KBM-7 (cell line): ENCODE data around the gene PCDH7.

Experiments
- DNase-seq: peaks from one replicate; pipeline ENCODE4 v3.0.0-alpha.2; 2015
- in situ Hi-C: fragments of 300-500 bp; cut with MboI; formaldehyde crosslinking; loops from 2 replicates; pipeline ENCODE4 v1.14.3; 2020; ENCODE audit warnings: low sequenced_read_pairs, low pct_unique_long_range_greater_than_20kb, mixed read lengths

The PCDH7 gene, protein sequence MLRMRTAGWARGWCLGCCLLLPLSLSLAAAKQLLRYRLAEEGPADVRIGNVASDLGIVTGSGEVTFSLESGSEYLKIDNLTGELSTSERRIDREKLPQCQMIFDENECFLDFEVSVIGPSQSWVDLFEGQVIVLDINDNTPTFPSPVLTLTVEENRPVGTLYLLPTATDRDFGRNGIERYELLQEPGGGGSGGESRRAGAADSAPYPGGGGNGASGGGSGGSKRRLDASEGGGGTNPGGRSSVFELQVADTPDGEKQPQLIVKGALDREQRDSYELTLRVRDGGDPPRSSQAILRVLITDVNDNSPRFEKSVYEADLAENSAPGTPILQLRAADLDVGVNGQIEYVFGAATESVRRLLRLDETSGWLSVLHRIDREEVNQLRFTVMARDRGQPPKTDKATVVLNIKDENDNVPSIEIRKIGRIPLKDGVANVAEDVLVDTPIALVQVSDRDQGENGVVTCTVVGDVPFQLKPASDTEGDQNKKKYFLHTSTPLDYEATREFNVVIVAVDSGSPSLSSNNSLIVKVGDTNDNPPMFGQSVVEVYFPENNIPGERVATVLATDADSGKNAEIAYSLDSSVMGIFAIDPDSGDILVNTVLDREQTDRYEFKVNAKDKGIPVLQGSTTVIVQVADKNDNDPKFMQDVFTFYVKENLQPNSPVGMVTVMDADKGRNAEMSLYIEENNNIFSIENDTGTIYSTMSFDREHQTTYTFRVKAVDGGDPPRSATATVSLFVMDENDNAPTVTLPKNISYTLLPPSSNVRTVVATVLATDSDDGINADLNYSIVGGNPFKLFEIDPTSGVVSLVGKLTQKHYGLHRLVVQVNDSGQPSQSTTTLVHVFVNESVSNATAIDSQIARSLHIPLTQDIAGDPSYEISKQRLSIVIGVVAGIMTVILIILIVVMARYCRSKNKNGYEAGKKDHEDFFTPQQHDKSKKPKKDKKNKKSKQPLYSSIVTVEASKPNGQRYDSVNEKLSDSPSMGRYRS (N-terminal part only)

DNA sequence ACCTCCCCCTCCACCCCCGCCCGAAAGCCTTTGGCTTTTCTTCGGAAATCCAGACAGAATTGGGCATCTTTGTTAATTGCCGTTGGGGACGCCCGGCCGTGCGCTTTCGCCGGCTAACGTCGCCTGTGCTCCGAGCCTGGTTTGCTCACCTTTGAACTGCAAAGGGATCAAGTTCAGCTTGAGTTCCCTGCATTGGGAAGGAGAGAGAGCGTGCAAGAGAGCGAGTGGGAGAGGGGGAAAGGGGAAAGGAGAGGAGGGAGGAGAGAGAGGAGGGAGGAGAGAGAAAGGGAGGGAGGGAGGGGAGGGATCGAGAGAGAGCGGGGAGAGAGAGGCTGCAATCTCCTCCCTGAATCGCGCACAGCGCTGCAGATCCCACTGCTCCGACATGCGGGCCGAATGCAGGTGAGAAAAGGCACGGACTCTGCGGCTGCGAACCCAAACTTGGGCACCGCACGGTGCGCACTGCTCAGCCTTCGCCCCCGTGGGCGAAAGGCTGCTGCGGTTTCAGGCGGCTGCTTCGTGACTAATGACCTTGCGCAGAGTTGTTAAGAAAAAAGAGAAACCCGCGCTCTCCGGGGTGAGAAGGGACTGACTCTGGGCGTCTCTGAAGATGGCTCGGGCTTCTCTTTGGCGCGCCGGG, at the start of gene PCDH7:
TSS of gene PCDH7 (plus strand) at position 349 of the 640 bp plus-strand sequence. CDS start 1,054 bp downstream, outside the sequence.
- in situ Hi-C loops: no loop called here
- peak; percentile 18 for DNase-seq

DNA sequence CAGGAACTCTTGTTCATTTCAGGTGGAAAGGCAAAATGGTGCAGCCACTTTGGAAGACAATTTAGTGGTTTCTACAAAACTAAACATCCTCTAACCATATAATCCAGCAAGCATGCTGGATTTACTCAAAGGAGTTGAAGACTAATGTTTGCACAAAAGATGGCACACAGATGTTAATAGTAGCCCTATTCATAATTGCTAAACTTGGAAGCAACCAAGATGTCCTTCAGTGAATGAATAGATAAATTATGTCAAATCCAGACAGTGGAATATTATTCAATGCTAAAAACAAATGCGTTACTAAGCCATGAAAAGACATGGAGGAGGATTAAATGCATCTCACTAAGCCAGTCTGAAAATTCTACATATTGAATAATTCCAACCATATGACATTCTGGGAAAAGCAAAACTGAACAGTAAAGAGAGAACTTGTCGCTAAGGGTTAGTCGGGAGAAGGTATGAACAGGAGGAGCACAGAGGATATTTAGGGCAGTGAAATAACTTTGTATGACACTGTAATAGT, 48.2 kb upstream of the PCDH7 start:
- in situ Hi-C loops: no loop called here
- no peak for DNase-seq

DNA sequence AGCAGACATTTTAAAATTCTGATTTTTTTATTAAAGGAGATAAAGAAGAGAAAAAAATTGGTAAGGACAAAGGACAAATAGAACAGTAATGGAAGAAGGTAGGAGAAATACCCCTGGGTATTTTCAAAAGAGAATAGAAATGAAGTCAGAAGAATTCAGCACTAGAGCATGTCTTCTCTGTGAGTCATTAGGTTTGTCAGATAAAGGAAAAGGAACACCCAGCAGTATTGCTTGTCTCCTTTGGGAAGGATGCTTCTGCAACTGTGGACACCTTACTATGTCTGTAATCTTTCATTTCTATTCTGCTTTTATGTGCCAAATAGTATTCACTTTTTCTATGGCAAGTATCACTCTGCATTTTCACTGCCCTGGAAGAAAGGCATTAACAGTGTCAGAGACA, 24.0 kb upstream of the PCDH7 start:
- in situ Hi-C loops: no loop called here
- no peak for DNase-seq

DNA sequence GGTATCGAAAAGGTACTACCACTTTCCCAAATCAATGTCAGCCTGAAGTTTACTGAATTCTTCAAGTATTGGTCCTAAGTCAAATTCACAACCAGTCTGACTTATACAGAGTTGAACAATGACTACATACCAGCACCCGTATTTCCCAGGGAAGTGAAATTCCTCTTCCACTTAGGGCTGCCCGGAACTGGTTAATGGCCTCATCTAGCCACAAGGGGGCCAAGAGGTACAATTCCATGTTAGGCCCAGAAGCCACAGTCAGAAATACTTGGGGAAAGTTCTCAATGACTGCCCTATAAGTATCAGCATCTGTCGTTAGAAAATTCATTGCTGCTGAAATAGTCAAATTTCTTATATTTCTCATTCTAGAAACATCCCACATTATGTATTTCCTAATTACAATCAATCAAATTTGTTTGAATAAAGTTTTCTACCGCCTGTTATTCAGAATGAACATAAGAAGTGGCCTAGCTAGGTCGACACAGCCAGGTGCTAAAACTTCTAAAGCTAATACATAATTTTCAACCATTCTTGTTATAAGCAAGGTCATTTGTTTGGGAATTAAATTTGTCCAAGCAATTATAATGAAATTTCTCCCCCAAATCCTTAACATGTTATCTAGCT, 5.6 kb upstream of the PCDH7 start:
- DNase-seq: peak; percentile 43
- in situ Hi-C loops: no loop called here

DNA sequence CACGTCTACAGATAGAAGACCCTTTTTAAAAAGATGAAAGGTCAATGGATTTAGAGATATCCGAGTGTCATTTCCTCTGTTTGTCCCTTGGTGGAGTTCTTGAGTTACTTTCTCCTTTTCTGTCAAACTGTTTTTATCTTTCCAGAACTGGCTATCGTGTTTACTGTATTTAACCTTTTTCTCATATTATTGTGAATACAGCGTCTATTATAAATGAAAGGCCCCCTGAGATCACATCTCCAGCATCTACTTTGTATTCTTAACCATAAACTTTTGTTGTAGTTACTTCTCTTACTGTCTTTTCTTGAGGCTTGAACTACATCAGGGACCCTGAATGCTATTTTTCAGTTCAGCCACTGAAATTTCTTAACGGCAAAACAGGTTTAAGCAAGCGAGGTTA, 4.0 kb upstream of the PCDH7 start:
- in situ Hi-C loops: no loop called here
- peak; percentile 27 for DNase-seq

DNA sequence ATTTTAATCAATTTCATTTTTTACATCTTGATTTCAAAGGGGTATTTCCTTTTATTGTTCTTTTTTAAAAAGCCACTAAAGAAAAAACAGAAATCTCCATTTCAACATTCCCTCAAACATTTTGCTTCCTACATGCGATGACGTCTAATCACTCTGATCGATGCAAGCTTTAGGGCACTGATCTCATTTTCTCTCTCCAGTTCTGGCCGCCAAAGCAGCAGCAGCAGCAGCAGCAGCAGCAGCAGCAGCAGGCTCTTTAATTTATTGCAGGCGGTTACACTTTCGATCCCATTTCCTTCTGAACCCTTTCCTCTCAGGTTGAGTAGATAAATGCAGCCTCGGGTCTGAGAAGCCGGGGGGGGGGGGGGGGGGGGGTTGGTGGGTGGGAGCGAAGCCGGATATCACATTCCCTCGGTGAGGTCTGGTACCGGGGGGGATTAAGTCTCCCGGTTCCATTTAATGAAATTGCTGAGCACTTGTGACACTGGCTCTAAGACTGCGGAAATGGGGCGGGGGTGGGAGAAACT, 3.4 kb upstream of the PCDH7 start:
- no peak for DNase-seq
- in situ Hi-C loops: no loop called here

DNA sequence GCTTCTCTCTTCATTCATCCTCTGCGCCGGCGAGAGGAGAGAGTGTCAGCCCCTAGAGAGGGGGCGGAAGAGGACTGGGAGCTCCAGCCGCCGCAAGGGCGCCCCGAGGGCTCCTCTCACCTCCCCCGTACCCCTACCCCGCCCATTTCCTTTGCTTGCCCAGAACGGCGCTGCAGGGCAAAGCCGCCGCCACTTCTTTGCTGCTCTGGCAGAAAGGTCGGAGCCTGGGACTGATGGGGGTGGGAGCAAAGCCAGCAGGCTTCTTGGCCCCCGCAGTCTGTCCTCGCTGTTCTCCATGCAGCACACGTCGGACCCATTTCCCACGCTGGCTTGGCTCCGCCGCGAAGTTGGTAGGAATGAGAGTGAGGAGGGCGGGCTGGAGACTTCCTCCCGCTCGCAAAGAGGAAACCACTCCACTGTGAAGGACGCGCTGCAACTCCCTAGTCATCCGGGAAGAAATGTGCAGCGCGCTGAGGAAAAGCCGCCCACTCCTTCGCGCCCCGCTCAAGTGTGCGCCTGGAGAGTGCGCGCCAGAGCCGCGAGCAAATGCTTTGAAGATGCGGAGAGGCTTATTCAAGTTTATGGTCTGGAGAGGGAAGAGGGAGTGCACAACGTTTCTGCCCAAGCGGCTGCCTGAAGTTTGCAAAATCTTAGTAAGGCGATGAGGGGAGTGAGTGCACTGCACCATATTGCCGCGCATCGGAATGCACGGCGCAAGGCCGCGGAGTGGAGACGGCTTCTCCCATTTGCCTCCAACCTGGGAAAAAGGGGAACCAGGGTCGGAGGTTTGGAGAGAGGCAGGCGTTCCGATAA, 2.8 kb upstream of the PCDH7 start:
- in situ Hi-C loops: no loop called here
- peak; percentile 62 for DNase-seq

DNA sequence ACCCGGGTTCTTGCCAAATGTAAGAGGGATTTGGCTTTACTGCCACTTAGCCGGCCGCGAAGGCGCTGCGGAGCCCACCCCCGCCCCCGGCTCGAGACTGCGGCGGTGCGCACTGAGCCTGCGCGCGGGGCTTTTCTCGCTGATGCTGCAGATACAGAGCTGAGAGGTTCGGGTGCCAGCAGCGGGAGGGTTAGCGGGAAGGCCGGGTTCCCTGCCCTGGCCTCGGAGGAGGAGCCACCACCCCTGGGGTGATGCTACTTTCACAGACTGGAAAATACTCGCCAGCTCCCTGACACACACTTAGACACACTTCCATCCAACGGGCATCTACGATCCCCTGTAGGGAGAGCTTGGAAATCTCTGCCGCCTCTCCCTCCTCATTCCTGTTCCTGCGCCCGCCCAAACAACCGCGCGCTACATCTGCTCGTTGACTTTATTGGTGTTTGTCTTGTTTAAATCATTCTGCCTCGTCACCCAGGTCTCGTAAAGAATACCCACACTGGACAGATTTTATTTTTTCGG, 2.1 kb upstream of the PCDH7 start:
- in situ Hi-C loops: no loop called here
- no peak for DNase-seq

DNA sequence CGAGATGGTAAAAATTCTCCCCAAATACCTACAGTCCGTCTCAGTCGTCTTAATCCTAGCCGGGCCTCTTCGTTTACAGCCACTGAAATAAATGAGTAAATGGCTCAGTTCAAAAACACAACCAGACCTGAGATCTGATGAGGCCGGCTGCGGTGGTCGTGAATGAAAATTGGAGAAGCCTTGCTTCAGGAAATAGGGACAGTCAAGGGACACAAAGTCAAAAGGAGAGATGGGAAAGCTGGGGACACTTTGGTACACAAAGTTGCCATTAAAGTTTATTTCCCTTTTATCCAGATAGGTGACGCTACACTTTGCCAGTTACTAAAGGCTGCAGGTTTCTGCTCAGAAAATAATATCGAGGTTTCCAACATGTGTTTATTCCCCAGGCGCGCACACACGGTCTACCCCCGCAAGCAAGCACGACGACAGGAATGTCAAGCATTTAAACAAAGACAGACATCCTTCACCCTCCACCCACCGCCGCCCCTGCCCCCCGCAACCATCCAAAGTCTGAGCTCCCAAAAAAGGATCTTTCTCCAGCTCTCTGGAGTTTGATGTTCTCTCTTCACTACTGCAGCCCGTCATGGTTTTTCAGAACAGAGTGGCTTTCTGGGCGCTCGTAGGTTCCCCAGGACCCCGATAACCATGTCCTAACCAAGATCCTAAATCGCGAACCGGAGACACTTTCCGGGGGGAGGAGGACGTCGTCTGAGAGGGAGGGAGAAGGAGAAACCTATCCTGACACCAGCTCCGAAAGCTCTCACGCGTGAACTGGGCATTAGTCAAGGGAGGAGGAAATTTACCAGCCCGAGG, 1.3 kb upstream of the PCDH7 start:
- in situ Hi-C loops: no loop called here
- DNase-seq: peak; percentile 3

DNA sequence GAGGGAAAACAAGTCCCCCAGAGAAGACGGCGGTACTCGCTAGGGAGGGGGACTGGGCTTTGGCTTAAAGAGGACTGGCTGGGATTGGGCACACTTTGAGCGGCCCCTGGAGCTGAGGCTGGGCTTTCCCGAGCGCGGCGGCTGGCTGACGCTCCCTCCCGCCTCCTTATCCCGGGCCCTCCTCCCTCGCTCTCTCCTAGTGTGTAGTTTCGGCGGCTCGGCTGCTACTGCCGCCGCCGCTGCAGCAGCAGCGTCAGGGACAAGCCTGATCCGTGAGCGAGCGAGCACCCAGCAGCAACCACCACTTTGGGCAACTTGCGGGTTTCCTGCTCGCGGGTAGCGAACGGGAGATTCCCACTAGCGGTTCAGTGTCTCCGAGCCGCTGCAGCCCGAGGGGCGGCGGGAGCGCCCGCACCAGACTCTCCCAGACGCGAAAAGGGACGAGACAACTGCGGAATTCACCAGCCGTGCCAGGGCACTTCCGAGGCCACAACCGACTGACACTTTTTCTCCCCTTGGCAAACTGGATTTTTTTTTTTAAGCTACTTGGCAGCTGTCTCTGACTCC, 632 bp upstream of the PCDH7 start:
- peak; percentile 8 for DNase-seq
- in situ Hi-C loops: no loop called here

DNA sequence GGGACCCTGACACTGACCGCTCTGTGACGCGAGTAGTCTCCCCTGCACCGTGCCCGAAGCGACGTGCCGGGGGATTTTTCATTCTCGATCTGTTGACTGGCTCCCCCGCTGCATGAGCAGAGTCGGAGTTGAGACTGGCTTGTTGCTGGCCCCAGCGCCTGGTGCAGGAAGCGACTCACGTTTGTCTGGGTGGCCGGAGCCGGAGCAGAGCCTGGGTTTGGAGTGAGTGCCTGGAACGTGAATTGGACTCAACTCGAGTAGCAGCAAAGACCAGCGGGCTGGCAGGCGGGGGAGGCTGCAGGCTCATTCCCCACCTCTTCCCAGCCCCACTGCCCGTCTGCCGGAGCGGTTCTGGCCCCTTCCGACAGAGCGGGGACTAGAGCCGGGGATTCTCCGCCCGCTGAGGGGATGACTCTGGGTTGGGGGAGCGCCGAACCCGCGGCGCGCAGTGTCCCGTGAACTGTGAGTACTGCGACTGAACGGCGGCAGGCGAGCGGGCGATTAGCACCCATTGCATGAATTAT, 554 bp downstream of the PCDH7 start:
- peak; percentile 19 for DNase-seq

DNA sequence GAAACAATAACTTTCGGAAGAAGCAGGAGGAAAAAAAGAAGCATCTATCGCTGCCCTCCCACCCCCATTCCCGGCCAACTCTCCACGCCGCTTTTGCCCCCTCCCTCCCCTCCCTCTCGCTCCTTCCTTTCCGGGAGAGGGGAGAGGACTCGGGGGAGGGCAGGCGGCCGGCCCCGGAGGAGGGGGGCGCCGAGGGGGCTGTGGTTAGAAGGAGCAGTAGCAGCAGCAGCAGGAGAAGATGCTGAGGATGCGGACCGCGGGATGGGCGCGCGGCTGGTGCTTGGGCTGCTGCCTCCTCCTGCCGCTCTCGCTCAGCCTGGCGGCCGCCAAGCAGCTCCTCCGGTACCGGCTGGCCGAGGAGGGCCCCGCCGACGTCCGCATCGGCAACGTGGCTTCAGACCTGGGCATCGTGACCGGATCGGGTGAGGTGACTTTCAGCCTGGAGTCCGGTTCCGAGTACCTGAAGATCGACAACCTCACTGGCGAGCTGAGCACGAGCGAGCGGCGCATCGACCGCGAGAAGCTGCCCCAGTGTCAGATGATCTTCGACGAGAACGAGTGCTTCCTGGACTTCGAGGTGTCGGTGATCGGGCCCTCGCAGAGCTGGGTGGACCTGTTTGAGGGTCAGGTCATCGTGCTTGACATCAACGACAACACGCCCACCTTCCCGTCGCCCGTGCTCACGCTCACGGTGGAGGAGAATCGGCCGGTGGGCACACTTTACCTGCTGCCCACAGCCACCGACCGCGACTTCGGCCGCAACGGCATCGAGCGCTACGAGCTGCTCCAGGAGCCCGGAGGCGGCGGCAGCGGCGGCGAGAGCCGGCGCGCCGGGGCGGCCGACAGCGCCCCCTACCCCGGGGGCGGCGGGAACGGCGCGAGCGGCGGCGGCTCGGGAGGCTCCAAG, 1.3 kb downstream of the PCDH7 start:
- in situ Hi-C loops: no loop called here
- DNase-seq: peak; percentile 26

More for the DNA sequence above, 554 bp downstream of the PCDH7 start:
- in situ Hi-C loops: no loop called here

DNA sequence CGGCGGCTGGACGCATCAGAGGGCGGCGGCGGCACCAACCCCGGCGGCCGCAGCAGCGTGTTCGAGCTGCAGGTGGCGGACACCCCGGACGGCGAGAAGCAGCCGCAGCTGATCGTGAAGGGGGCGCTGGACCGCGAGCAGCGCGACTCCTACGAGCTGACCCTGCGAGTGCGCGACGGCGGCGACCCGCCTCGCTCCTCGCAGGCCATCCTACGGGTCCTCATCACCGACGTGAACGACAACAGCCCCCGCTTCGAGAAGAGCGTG, 1.9 kb downstream of the PCDH7 start:
- no peak for DNase-seq
- in situ Hi-C loops: no loop called here

DNA sequence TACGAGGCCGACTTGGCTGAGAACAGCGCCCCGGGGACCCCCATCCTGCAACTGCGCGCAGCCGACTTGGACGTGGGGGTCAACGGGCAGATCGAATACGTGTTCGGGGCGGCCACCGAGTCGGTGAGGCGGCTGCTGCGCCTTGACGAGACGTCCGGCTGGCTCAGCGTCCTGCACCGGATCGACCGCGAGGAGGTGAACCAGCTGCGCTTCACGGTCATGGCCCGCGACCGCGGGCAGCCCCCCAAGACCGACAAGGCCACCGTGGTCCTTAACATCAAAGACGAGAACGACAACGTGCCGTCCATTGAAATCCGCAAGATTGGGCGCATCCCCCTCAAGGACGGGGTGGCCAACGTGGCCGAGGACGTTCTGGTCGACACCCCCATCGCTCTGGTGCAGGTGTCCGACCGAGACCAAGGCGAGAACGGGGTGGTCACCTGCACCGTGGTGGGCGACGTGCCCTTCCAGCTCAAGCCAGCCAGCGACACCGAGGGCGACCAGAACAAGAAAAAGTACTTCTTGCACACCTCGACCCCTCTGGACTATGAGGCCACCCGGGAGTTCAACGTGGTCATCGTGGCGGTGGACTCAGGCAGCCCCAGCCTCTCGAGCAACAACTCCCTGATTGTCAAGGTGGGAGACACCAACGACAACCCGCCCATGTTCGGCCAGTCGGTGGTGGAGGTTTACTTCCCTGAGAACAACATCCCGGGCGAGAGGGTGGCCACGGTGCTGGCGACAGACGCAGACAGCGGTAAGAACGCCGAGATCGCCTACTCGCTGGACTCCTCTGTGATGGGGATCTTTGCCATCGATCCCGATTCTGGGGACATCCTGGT, 2.4 kb downstream of the PCDH7 start:
- DNase-seq: no peak
- in situ Hi-C loops: no loop called here
